Erythroblast (primary cell): ENCODE data around the gene CCL4.

Source experiments
- GATA1 ChIP-seq: IDR thresholded peaks from 2 replicates; pipeline ENCODE4 v1.6.1; 2011; ENCODE audit warnings: low read depth, mild to moderate bottlenecking, control low read depth, low read length, moderate library complexity
- POLR2A ChIP-seq: IDR thresholded peaks from 2 replicates; pipeline ENCODE4 v1.6.1; 2011; ENCODE audit warnings: mild to moderate bottlenecking, low read length

GRCh38 chr17:36074365-36074764, 29.3 kb upstream of the CCL4 start:
- no peak for TF ChIP-seq POLR2A
- no peak for TF ChIP-seq GATA1
